CD4-positive, alpha-beta T cell treated with Interleukin-4 for 4 hours (primary cell): ENCODE measurements around the gene JAKMIP3.
"Not testable (repeated sequence)": the region's sequence is repeated elsewhere in the genome, so short reads cannot be mapped to it uniquely, and the experiment has no call there.

Experiments used
- DNase-seq: peaks from one replicate; pipeline ENCODE4 v3.0.0-alpha.2; 2020

Gene JAKMIP3

GRCh38 chr10:132066812-132067211 is 1.1 kb downstream of the JAKMIP3 start:
- DNase-seq: no peak

- no peak for DNase-seq
Measured at GRCh38 chr10:132068431-132069121, 2.8 kb downstream of the JAKMIP3 start.

GRCh38 chr10:132069122-132069848 is 3.5 kb downstream of the JAKMIP3 start:
- DNase-seq: no peak

- no peak for DNase-seq
Measured at GRCh38 chr10:132069849-132070182, 4.1 kb downstream of the JAKMIP3 start.

GRCh38 chr10:132070724-132071123 is 5.0 kb downstream of the JAKMIP3 start:
- no peak for DNase-seq

GRCh38 chr10:132071667-132072066 is 5.9 kb downstream of the JAKMIP3 start:
- no peak for DNase-seq

- DNase-seq: no peak
Measured at GRCh38 chr10:132075909-132076577, 10.3 kb downstream of the JAKMIP3 start.

- DNase-seq: no peak
Measured at GRCh38 chr10:132076578-132077081, 10.9 kb downstream of the JAKMIP3 start.

GRCh38 chr10:132077091-132077490 is 11.3 kb downstream of the JAKMIP3 start:
- no peak for DNase-seq

GRCh38 chr10:132078746-132079345 is 13.1 kb downstream of the JAKMIP3 start:
- no peak for DNase-seq

- DNase-seq: not testable (repeated sequence)
Measured at GRCh38 chr10:132084384-132084783, 18.6 kb downstream of the JAKMIP3 start.

- DNase-seq: not testable (repeated sequence)
Measured at GRCh38 chr10:132093236-132093635, 27.5 kb downstream of the JAKMIP3 start.

GRCh38 chr10:132094581-132095234 is 29.0 kb downstream of the JAKMIP3 start:
- no peak for DNase-seq

GRCh38 chr10:132095403-132096113 is 29.8 kb downstream of the JAKMIP3 start:
- DNase-seq: no peak

GRCh38 chr10:132096223-132096622 is 30.5 kb downstream of the JAKMIP3 start:
- no peak for DNase-seq

GRCh38 chr10:132096863-132097478 is 31.2 kb downstream of the JAKMIP3 start:
- DNase-seq: no peak

- no peak for DNase-seq
Measured at GRCh38 chr10:132097609-132098377, 32.0 kb downstream of the JAKMIP3 start.

- DNase-seq: no peak
Measured at GRCh38 chr10:132098539-132099388, 33.0 kb downstream of the JAKMIP3 start.

- no peak for DNase-seq
Measured at GRCh38 chr10:132099389-132100090, 33.8 kb downstream of the JAKMIP3 start.
